ENCODE data around the gene MAGEC3. TPM values are rescaled to one million over a fixed set of nuclear protein-coding genes. Genes with fewer than 3 reads are reported as not detected.

Gene MAGEC3
- total RNA-seq, 1 donor from 2014 or later: 0.38 TPM

GRCh38 chrX:141897690-141898089, 59.6 kb downstream of the MAGEC3 start:
- H3K27ac Mint-ChIP-seq: no peak overlapping the region
- DNase-seq (ENCODE audit: low spot score in 2 of 2, unreplicated experiment in 2 of 2): no peak
- H3K4me3 Mint-ChIP-seq: no peak overlapping the region
- TF ChIP-seq CTCF (IDR thresholded peaks at IDR 0.05; ENCODE audit: unreplicated experiment): no peak
- no peaks in the 10 kb centered on the region for H3K4me1 Mint-ChIP-seq
- H3K9me3 Mint-ChIP-seq: peaks cover 51% of the 10 kb centered on the region
- no peaks in the 10 kb centered on the region for H3K36me3 Mint-ChIP-seq
- no peaks in the 10 kb centered on the region for H3K27me3 Mint-ChIP-seq (ENCODE audit: low read depth)

GRCh38 chrX:141902366-141902765, 64.2 kb downstream of the MAGEC3 start:
- Mint-ChIP-seq H3K27ac (no peak overlapping the region), H3K4me1 (no peaks in the 10 kb centered on the region), H3K4me3 (no peak overlapping the region), H3K9me3 (peaks cover 58% of the 10 kb centered on the region), H3K27me3 (ENCODE audit: low read depth) (no peaks in the 10 kb centered on the region), H3K36me3 (peaks cover 3% of the 10 kb centered on the region)
- DNase-seq (ENCODE audit: low spot score in 2 of 2, unreplicated experiment in 2 of 2): no peak
- no peak for TF ChIP-seq CTCF (IDR thresholded peaks at IDR 0.05; ENCODE audit: unreplicated experiment)

GRCh38 chrX:141903400-141904155, 65.5 kb downstream of the MAGEC3 start, which contains the start of gene MAGEC1:
TSS of gene MAGEC1 (plus strand) at chrX:141903894. CDS start at chrX:141905073, 1,179 bp downstream.
- Mint-ChIP-seq H3K27ac (no peak within 1 kb of the TSS), H3K27me3 (ENCODE audit: low read depth) (no peaks in the 10 kb centered on the region), H3K9me3 (peaks cover 60% of the 10 kb centered on the region), H3K4me3 (no peak within 1 kb of the TSS), H3K4me1 (no peaks in the 10 kb centered on the region), H3K36me3 (peaks cover 8% of the 10 kb centered on the region)
- no peak for DNase-seq (ENCODE audit: low spot score in 2 of 2, unreplicated experiment in 2 of 2)
- no peak for TF ChIP-seq CTCF (IDR thresholded peaks at IDR 0.05; ENCODE audit: unreplicated experiment)

- H3K27me3 Mint-ChIP-seq (ENCODE audit: low read depth): no peaks in the 10 kb centered on the region
- TF ChIP-seq CTCF (IDR thresholded peaks at IDR 0.05; ENCODE audit: unreplicated experiment): no peak
- peaks cover 60% of the 10 kb centered on the region for H3K9me3 Mint-ChIP-seq
- no peak overlapping the region for H3K4me3 Mint-ChIP-seq
- DNase-seq (ENCODE audit: low spot score in 2 of 2, unreplicated experiment in 2 of 2): no peak
- peaks cover 8% of the 10 kb centered on the region for H3K36me3 Mint-ChIP-seq
- H3K4me1 Mint-ChIP-seq: no peaks in the 10 kb centered on the region
- H3K27ac Mint-ChIP-seq: no peak overlapping the region
Observed at GRCh38 chrX:141904262-141904661, 66.1 kb downstream of the MAGEC3 start.

- no peak for DNase-seq (ENCODE audit: low spot score in 2 of 2, unreplicated experiment in 2 of 2)
- no peaks in the 10 kb centered on the region for H3K4me1 Mint-ChIP-seq
- H3K27me3 Mint-ChIP-seq (ENCODE audit: low read depth): no peaks in the 10 kb centered on the region
- no peak overlapping the region for H3K4me3 Mint-ChIP-seq
- H3K9me3 Mint-ChIP-seq: peaks cover 32% of the 10 kb centered on the region
- no peak overlapping the region for H3K27ac Mint-ChIP-seq
- TF ChIP-seq CTCF (IDR thresholded peaks at IDR 0.05; ENCODE audit: unreplicated experiment): no peak
- H3K36me3 Mint-ChIP-seq: no peaks in the 10 kb centered on the region
Observed at GRCh38 chrX:141917801-141918200, 79.7 kb downstream of the MAGEC3 start.
